Stimulated activated naive CD8-positive, alpha-beta T cell treated with anti-CD3 and anti-CD28 coated beads, Interleukin-15, Interleukin-2, amounts not matched to agents 100 U/mL and 50 U/mL, for 24 hours (primary cell): ENCODE measurements around the gene TCTN3.
"Not testable (repeated sequence)": the region's sequence is repeated elsewhere in the genome, so short reads cannot be mapped to it uniquely, and the experiment has no call there.

ENCODE experiments used
- ATAC-seq: fragments of 150-1000 bp; cut with Tn5 transposase; one replicate; pipeline ENCODE4 v1.10.0; 2021
- DNase-seq: peaks from one replicate; pipeline ENCODE4 v3.0.0; 2021

The TCTN3 gene

GRCh38 chr10:95693668-95694534 lies at the start of gene TCTN3:
Gene TCTN3, minus strand, starts transcription at chr10:95693927. Its CDS starts 28 bp downstream, at chr10:95693899.
- peak; percentile 100 for ATAC-seq

DNA sequence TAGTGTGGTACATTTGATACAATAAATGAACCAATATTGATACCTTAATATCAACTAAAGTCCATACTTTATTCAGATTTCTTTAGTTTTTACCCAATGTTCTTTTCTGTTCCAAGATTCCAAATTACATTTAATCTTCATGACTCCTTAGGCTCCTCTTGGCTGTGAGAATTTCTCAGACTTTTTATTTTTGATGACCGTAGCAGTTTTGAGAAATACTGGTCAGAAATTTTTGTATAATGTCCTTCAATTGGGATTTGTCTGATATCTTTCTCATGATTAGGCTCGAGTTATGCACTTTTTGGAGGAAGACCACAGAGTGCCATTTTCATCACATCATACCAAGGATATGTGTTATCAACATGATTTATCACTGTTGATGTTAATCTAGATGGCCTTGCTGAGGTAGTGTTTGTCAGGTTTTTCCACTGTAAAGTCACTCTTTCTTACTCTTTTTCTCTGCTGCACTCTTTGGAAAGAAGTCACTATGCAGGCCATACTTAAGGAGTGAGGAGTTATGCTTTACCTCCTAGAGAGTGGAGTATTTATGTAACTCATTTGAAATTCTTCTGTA lies 49.3 kb upstream of the TCTN3 start:
- DNase-seq (no peak), ATAC-seq (no peak)

More at GRCh38 chr10:95693668-95694534, at the start of gene TCTN3:
- DNase-seq, result peak; percentile 95

DNA sequence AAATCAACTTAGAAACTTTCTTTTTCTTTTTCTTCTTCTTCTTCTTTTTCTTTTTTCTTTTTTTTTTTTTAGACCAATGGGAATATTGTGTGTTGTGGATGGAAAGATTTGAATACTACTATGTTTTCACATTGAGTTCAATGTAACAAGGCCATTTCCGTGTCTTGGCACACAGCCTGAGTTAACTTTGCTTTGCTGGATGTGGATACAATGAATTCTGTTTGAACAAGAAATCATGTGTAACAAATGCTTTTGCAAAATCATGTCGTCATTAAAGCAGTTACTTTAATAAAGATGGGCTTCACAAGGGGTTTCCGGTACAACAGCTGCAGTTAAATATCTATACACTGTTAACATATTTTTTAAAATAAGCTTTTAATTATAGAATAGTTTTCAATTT lies 48.8 kb upstream of the TCTN3 start:
- DNase-seq, result no peak
- no peak for ATAC-seq

- ATAC-seq, result no peak
- DNase-seq, result no peak
Measured at GRCh38 chr10:95741807-95742467, 48.2 kb upstream of the TCTN3 start.

- no peak for DNase-seq
- no peak for ATAC-seq
Measured at GRCh38 chr10:95739056-95739455, 45.3 kb upstream of the TCTN3 start.

GRCh38 chr10:95732907-95733306 lies 39.2 kb upstream of the TCTN3 start:
- not testable (repeated sequence) for ATAC-seq, DNase-seq

DNA sequence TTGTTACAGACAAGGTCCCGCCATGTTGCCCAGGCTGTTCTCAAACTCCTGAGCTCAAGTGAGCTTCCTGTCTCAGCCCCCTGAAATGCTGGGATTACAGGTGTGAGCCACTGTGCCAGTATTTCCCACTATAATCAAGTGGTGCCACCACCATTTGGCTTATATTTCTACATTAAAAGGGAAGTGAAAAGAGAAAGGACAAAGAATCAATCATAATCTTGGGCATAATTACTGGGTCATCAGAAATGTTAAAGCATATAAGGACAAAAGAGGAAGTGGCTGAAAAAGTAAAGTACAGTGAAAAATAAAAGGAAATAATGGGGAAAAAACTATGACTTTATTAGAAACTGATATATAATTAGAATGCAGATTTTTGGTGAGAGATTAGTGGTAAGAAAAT lies 36.5 kb upstream of the TCTN3 start:
- DNase-seq (no peak), ATAC-seq (no peak)

DNA sequence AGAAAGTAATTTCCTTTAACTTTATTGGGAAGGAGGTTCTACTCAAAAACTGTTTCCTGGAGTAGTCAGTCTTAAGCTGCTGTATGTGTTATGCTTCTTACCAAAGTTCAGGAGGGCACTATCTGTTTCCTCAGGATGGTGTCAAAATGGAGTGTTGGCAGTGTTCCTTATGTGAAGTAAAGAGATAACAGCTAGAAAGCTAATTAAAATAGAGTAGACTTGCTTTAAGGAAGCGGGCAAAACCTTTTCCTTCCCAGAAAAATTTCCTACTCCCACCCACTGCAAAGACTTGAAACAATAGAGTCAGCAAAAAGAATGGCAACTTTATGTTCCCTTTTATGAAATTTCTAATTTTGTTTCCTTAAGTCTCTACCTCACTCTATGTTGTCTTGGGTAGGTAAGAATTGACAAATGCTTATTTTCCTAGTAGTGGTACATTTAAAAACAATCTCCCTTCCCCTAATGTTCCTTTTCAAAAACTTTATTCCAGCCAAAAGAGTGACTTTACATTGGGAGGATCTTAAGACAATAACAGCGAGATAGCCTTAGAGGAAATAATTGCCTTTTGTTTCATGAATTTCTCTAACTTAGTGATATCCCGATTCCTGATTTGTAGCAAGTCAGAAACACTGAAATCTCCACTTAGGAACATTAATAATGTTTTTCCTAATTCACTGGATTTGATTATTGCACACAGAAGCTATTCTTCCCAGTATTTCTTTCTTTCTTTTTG lies 35.8 kb upstream of the TCTN3 start:
- DNase-seq (no peak), ATAC-seq (no peak)

GRCh38 chr10:95728526-95728925 lies 34.8 kb upstream of the TCTN3 start:
- ATAC-seq (no peak), DNase-seq (no peak)

DNA sequence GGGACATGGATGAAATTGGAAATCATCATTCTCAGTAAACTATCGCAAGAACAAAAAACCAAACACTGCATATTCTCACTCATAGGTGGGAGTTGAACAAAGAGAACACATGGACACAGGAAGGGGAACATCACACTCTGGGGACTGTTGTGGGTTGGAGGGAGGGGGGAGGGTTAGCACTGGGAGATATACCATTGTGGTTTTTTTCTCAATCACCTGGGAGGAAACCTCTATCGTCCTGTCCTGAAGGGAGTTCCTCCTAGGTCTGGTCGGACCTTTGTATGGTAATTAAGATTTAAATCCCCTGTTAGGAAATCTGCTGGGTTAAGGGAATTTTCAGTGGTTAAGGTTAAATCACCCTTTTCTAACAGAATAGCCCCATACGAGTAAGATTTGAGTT lies 28.8 kb upstream of the TCTN3 start:
- DNase-seq, ATAC-seq: not testable (repeated sequence)

- not testable (repeated sequence) for ATAC-seq, DNase-seq
Measured at GRCh38 chr10:95720745-95721144, 27.0 kb upstream of the TCTN3 start.

DNA sequence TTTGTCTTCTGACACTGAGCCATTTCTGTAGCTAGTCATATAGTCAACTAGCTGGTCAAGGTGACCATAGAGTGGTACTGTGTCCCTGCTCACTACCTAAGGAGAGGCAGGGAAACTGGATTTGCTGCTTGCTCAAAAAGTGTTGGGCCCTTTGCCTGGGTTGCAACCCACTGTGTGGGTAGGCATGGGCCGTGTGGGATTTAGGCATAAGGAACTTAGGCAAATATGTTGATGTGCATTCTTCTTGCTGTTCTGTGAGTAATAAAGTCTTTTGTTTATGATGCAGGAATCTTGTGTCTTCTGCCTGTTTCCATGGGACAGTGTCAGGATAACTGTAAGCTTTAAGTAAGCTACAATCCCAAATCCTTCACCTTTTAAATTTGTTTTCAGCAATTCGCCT lies 23.1 kb upstream of the TCTN3 start:
- ATAC-seq (no peak), DNase-seq (no peak)

GRCh38 chr10:95716466-95716865 lies 22.7 kb upstream of the TCTN3 start:
- ATAC-seq (no peak), DNase-seq (no peak)

DNA sequence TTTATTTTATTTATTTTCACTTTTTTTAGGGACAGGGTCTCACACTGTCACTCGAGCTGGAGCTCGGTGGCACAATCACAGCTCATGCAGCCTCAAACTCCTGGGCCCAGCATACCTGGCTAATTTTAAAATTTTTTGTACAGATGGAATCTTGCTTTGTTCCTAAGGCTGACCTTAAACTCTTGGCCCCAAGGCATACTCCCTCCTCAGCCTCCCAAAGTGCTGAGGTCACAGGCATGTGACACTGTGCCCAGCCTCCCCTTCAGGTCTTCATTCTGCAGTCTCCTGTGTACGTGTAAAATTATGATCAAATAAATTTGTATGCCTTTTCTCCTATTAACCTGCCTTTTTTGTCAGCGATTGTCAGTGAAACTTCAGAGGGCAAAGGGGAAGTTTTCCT lies 17.8 kb upstream of the TCTN3 start:
- ATAC-seq, result no peak

GRCh38 chr10:95706990-95707389 lies 13.3 kb upstream of the TCTN3 start:
- DNase-seq (no peak), ATAC-seq (no peak)

More for the DNA sequence above, 17.8 kb upstream of the TCTN3 start:
- no peak for DNase-seq

GRCh38 chr10:95706573-95706972 lies 12.8 kb upstream of the TCTN3 start:
- DNase-seq (no peak), ATAC-seq (no peak)

DNA sequence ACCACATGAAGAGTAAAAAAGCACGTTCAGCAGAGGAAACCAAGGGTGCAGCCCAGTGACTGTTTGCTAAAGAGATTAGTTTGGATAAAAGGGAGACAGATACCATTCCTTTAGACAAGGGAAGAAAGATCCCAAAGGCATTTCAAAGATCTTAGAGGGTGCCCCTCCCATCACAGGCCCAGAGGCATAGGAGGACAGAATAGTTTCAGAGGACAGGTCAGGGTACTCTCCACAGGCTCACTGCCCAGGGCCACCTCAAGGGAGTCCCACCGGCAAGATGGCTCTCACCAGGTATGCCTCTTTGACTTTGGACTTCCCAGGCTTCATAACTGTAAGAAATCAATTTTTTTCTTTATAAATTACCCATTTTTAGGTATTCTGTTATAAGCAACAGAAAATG lies 4.7 kb upstream of the TCTN3 start:
- DNase-seq (no peak), ATAC-seq (no peak)

- no peak for ATAC-seq
- no peak for DNase-seq
Measured at GRCh38 chr10:95697429-95697828, 3.7 kb upstream of the TCTN3 start.

DNA sequence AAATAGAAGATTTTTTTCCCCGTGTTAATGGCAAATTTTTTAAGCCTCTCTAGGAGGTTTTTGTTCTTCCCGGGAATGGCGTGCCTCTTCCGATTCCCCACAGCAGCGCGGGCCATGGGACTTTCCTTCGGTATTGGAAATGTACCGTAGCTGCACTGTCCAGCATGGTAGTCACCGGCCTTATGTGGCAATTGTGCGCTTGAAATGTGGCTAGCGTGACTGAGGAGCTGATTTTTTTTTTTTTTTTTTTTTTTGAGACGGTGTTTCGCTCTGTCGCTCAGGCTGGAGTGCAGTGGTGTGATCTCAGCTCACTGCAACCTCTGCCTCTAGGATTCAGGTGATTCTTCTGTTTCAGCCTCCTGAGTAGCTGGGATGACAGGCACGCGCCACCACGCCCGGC lies 938 bp upstream of the TCTN3 start:
- DNase-seq (no peak), ATAC-seq (no peak)

- DNase-seq (no peak), ATAC-seq (no peak)
Measured at GRCh38 chr10:95693071-95693667, 558 bp downstream of the TCTN3 start.

DNA sequence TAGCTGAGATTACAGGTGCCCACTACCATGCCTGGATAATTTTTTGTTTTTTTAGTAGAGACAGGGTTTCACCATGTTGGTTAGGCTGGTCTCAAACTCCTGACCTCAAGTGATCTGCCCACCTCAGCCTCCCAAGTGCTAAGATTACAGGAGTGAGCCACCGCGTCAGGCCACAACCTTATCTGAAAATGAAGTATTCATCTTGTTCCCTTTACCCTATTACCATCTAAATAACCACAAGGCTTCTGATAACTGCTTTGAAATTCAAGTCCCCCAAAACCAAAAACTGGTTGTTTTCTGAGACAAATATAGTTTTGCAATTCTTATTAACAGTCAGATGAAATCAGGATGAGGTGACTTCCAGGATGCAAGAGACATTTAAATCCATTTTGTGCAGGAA lies 2.4 kb downstream of the TCTN3 start:
- no peak for ATAC-seq
- no peak for DNase-seq

- no peak for ATAC-seq
- DNase-seq, result no peak
Measured at GRCh38 chr10:95688648-95689047, 5.1 kb downstream of the TCTN3 start.
